CD8-positive, alpha-beta memory T cell (primary cell): ENCODE measurements around the gene TAF11. TPM values are rescaled to one million over a fixed set of nuclear protein-coding genes. Genes with fewer than 3 reads are reported as not detected.
A peak's percentile ranks its signal among the peaks of the same experiment; 100 is the strongest.
"Not testable (repeated sequence)": the region's sequence is repeated elsewhere in the genome, so short reads cannot be mapped to it uniquely, and the experiment has no call there.

Experiments used
- CTCF ChIA-PET: fragments of 350-600 bp; sonication (Branson Sonifier 250); formaldehyde crosslinking; loops from one replicate; lab custom pipeline; 2021; ENCODE audit warnings: antibody characterized with exemption; lab: Charles Lee
- POLR2A ChIA-PET: fragments of 350-600 bp; sonication (Branson Sonifier 250); formaldehyde crosslinking; loops from one replicate; lab custom pipeline; 2021; ENCODE audit warnings: antibody characterized with exemption; lab: Charles Lee
- DNase-seq, 5 donors: peaks; one replicate each; pipeline versions ENCODE4 v3.0.0 to v3.0.0-alpha.2; 2020 to 2022; ENCODE audit warnings: mixed read lengths in 1 of 5
- H3K27ac ChIP-seq: one replicate; pipeline ENCODE4 v1.7.0; 2013; ENCODE audit warnings: low read depth, mild to moderate bottlenecking, low read length, moderate library complexity
- H3K27me3 ChIP-seq: 2 replicates; pipeline ENCODE4 v1.7.0; 2013; ENCODE audit warnings: low read length, mild to moderate bottlenecking; ENCODE audit not compliant: insufficient read depth, poor library complexity, severe bottlenecking
- H3K36me3 ChIP-seq: 2 replicates; pipeline ENCODE4 v1.7.0; 2013; ENCODE audit warnings: mild to moderate bottlenecking, low read length, moderate library complexity; ENCODE audit not compliant: insufficient read depth
- H3K4me1 ChIP-seq: 2 replicates; pipeline ENCODE4 v1.7.0; 2013; ENCODE audit warnings: mild to moderate bottlenecking, low read length, moderate library complexity; ENCODE audit not compliant: insufficient read depth
- H3K4me3 ChIP-seq: 2 replicates; pipeline ENCODE4 v1.7.0; 2013; ENCODE audit warnings: mild to moderate bottlenecking, low read length
- H3K9me3 ChIP-seq: 2 replicates; pipeline ENCODE4 v1.7.0; 2013; ENCODE audit warnings: mild to moderate bottlenecking, low read length
- H3K27ac Mint-ChIP-seq, 8 donors: one replicate each; pipeline ENCODE4 v1.8.0; 2020 to 2021; ENCODE audit warnings: mixed read lengths in 8 of 8, mild to moderate bottlenecking in 6 of 8, inconsistent platforms in 3 of 8, moderate library complexity in 3 of 8
- H3K27me3 Mint-ChIP-seq, 2 donors: one replicate each; pipeline ENCODE4 v1.8.0; 2020 to 2021; ENCODE audit warnings: mixed read lengths in 2 of 2, mild to moderate bottlenecking in 1 of 2, moderate library complexity in 1 of 2
- H3K36me3 Mint-ChIP-seq, 3 donors: one replicate each; pipeline ENCODE4 v1.8.0; 2020 to 2021; ENCODE audit warnings: mixed read lengths in 3 of 3, inconsistent platforms in 1 of 3, mild to moderate bottlenecking in 1 of 3
- H3K4me1 Mint-ChIP-seq, 3 donors: one replicate each; pipeline ENCODE4 v1.8.0; 2020 to 2021; ENCODE audit warnings: mixed read lengths in 3 of 3, inconsistent platforms in 1 of 3, mild to moderate bottlenecking in 1 of 3
- H3K4me3 Mint-ChIP-seq, 7 donors: one replicate each; pipeline ENCODE4 v1.8.0; 2020 to 2021; ENCODE audit warnings: mixed read lengths in 7 of 7, mild to moderate bottlenecking in 6 of 7, moderate library complexity in 4 of 7, inconsistent platforms in 2 of 7
- H3K9me3 Mint-ChIP-seq, 5 donors: one replicate each; pipeline ENCODE4 v1.8.0; 2020 to 2022; ENCODE audit warnings: mixed read lengths in 5 of 5, mild to moderate bottlenecking in 3 of 5, moderate library complexity in 2 of 5, inconsistent platforms in 1 of 5
- polyA plus RNA-seq: library from polyadenylated mRNA; unstranded; fragments of 300-500 nt; fragmentation: Illumina TruSeq; gene quantifications from one replicate; pipeline ENCODE4 v1.2.3, GENCODE V29; 2021
- total RNA-seq, 2 experiments: library from RNA; stranded (reverse); gene quantifications; one replicate each; pipeline ENCODE4 v1.2.3, GENCODE V29; 2021

Gene TAF11
- total and polyA plus RNA-seq, 3 experiments from 2014 or later: 19.4 to 34.1 (median 28.9) TPM

GRCh38 chr6:34901930-34902329 lies 14.1 kb upstream of the TAF11 start:
- ChIA-PET CTCF (no interaction called here), POLR2A (no interaction called here)
- Mint-ChIP-seq H3K4me3 (no peak overlapping the region), H3K27ac (no peak overlapping the region), H3K4me1 (peaks cover 0 to 14% (median 6%) of the 10 kb centered on the region in 3 donors), H3K36me3 (peaks cover 0 to 11% (median 4%) of the 10 kb centered on the region in 3 donors), H3K9me3 (no peaks in the 10 kb centered on the region), H3K27me3 (no peaks in the 10 kb centered on the region)
- no peaks in the 10 kb centered on the region for H3K9me3 ChIP-seq
- H3K4me1 ChIP-seq: no peaks in the 10 kb centered on the region
- H3K4me3 ChIP-seq: no peak overlapping the region
- no peaks in the 10 kb centered on the region for H3K36me3 ChIP-seq
- H3K27me3 ChIP-seq: no peaks in the 10 kb centered on the region
- H3K27ac ChIP-seq: no peak overlapping the region
- DNase-seq: no peak

- Histone ChIP-seq H3K27ac (no peak overlapping the region), H3K36me3 (no peaks in the 10 kb centered on the region), H3K4me1 (no peaks in the 10 kb centered on the region), H3K9me3 (no peaks in the 10 kb centered on the region), H3K4me3 (no peak overlapping the region), H3K27me3 (no peaks in the 10 kb centered on the region)
- ChIA-PET POLR2A (no interaction called here), CTCF (no interaction called here)
- no peak for DNase-seq
- Mint-ChIP-seq H3K9me3 (no peaks in the 10 kb centered on the region), H3K27me3 (no peaks in the 10 kb centered on the region), H3K27ac (peak overlapping the region in 1 of 8 donors; percentile 3), H3K36me3 (peaks cover 0 to 8% (median 4%) of the 10 kb centered on the region in 3 donors), H3K4me3 (no peak overlapping the region), H3K4me1 (peaks cover 0 to 10% (median 2%) of the 10 kb centered on the region in 3 donors)
Observed at GRCh38 chr6:34900321-34901031, 12.6 kb upstream of the TAF11 start.

GRCh38 chr6:34899748-34900147 lies 11.9 kb upstream of the TAF11 start:
- H3K36me3 Mint-ChIP-seq, H3K27me3 ChIP-seq, H3K4me3 ChIP-seq, H3K9me3 Mint-ChIP-seq, H3K27ac ChIP-seq, CTCF ChIA-PET, H3K27me3 Mint-ChIP-seq, H3K36me3 ChIP-seq, POLR2A ChIA-PET, DNase-seq, H3K9me3 ChIP-seq, H3K4me1 Mint-ChIP-seq, H3K4me1 ChIP-seq, H3K27ac Mint-ChIP-seq, H3K4me3 Mint-ChIP-seq: not testable (repeated sequence)

- no peaks in the 10 kb centered on the region for H3K9me3 ChIP-seq
- Mint-ChIP-seq H3K4me3 (no peak overlapping the region), H3K4me1 (peaks cover under 1 to 9% (median 2%) of the 10 kb centered on the region in 3 donors), H3K27me3 (no peaks in the 10 kb centered on the region), H3K36me3 (peaks cover 0 to 4% (median 3%) of the 10 kb centered on the region in 3 donors), H3K27ac (peak overlapping the region in 1 of 8 donors; percentile 63), H3K9me3 (no peaks in the 10 kb centered on the region)
- H3K36me3 ChIP-seq: no peaks in the 10 kb centered on the region
- H3K4me3 ChIP-seq: no peak overlapping the region
- H3K27ac ChIP-seq: no peak overlapping the region
- H3K4me1 ChIP-seq: no peaks in the 10 kb centered on the region
- no peak for DNase-seq
- POLR2A ChIA-PET: no interaction called here
- no peaks in the 10 kb centered on the region for H3K27me3 ChIP-seq
- CTCF ChIA-PET: no interaction called here
Observed at GRCh38 chr6:34897716-34898115, 9.9 kb upstream of the TAF11 start.

GRCh38 chr6:34897130-34897529 lies 9.3 kb upstream of the TAF11 start:
- CTCF ChIA-PET: interaction anchor here (0.5 kb wide), 1 partner anchor 1661 kb away, joined by 3 read pairs; no protein-coding TSS in a partner anchor

GRCh38 chr6:34894693-34895092 lies 6.9 kb upstream of the TAF11 start:
- H3K27me3 ChIP-seq: no peaks in the 10 kb centered on the region
- peaks cover 0 to 2% (median under 1%) of the 10 kb centered on the region in 3 donors for H3K36me3 Mint-ChIP-seq
- H3K4me1 ChIP-seq: peaks cover 13% of the 10 kb centered on the region
- no peaks in the 10 kb centered on the region for H3K9me3 Mint-ChIP-seq
- POLR2A ChIA-PET: no interaction called here
- H3K4me3 ChIP-seq: no peak overlapping the region
- H3K4me3 Mint-ChIP-seq: no peak overlapping the region
- CTCF ChIA-PET: no interaction called here
- H3K27ac Mint-ChIP-seq: no peak overlapping the region
- no peak for DNase-seq
- H3K27ac ChIP-seq: no peak overlapping the region
- no peaks in the 10 kb centered on the region for H3K36me3 ChIP-seq
- H3K9me3 ChIP-seq: no peaks in the 10 kb centered on the region
- peaks cover 15 to 36% (median 24%) of the 10 kb centered on the region in 3 donors for H3K4me1 Mint-ChIP-seq
- H3K27me3 Mint-ChIP-seq: no peaks in the 10 kb centered on the region

More at GRCh38 chr6:34897130-34897529, 9.3 kb upstream of the TAF11 start:
- Mint-ChIP-seq H3K9me3 (no peaks in the 10 kb centered on the region), H3K4me1 (peaks cover 2 to 13% (median 5%) of the 10 kb centered on the region in 3 donors), H3K4me3 (no peak overlapping the region), H3K36me3 (peaks cover 0 to 4% (median 3%) of the 10 kb centered on the region in 3 donors), H3K27me3 (no peaks in the 10 kb centered on the region), H3K27ac (no peak overlapping the region)
- Histone ChIP-seq H3K36me3 (no peaks in the 10 kb centered on the region), H3K27ac (no peak overlapping the region), H3K9me3 (no peaks in the 10 kb centered on the region), H3K4me1 (no peaks in the 10 kb centered on the region), H3K27me3 (no peaks in the 10 kb centered on the region), H3K4me3 (no peak overlapping the region)
- DNase-seq: no peak
- POLR2A ChIA-PET: interaction anchor here (1.1 kb wide), 1 partner anchor 144 kb away, joined by 5 read pairs; no protein-coding TSS in a partner anchor

- H3K27me3 ChIP-seq: no peaks in the 10 kb centered on the region
- H3K27ac ChIP-seq: no peak overlapping the region
- H3K4me1 Mint-ChIP-seq: peaks cover 37 to 52% (median 43%) of the 10 kb centered on the region in 3 donors
- no peak overlapping the region for H3K4me3 ChIP-seq
- peaks cover 0 to 20% (median 0%) of the 10 kb centered on the region in 3 donors for H3K36me3 Mint-ChIP-seq
- peak overlapping the region in 6 of 8 donors; percentile 55 to 98 (median 78) for H3K27ac Mint-ChIP-seq
- H3K4me3 Mint-ChIP-seq: peak overlapping the region; percentile 36 to 100 (median 56)
- ChIA-PET POLR2A (no interaction called here), CTCF (no interaction called here)
- peaks cover 0 to 4% of the 10 kb centered on the region in 2 donors for H3K27me3 Mint-ChIP-seq
- H3K4me1 ChIP-seq: peaks cover 23% of the 10 kb centered on the region
- no peaks in the 10 kb centered on the region for H3K9me3 ChIP-seq
- no peak for DNase-seq
- H3K9me3 Mint-ChIP-seq: no peaks in the 10 kb centered on the region
- no peaks in the 10 kb centered on the region for H3K36me3 ChIP-seq
Observed at GRCh38 chr6:34891296-34891695, 3.5 kb upstream of the TAF11 start.

- ChIA-PET CTCF (no interaction called here), POLR2A (no interaction called here)
- Mint-ChIP-seq H3K36me3 (peaks cover 0 to 20% (median 0%) of the 10 kb centered on the region in 3 donors), H3K27me3 (peaks cover 0 to 4% of the 10 kb centered on the region in 2 donors), H3K27ac (peak overlapping the region; percentile 39 to 98 (median 85)), H3K4me1 (peaks cover 37 to 55% (median 44%) of the 10 kb centered on the region in 3 donors), H3K4me3 (peak overlapping the region; percentile 99 to 100 (median 100)), H3K9me3 (no peaks in the 10 kb centered on the region)
- Histone ChIP-seq H3K4me3 (peak overlapping the region; percentile 36), H3K27ac (no peak overlapping the region), H3K4me1 (peaks cover 27% of the 10 kb centered on the region), H3K27me3 (no peaks in the 10 kb centered on the region), H3K36me3 (no peaks in the 10 kb centered on the region), H3K9me3 (no peaks in the 10 kb centered on the region)
- no peak for DNase-seq
Observed at GRCh38 chr6:34890533-34890925, 2.7 kb upstream of the TAF11 start.
